ENCODE data around the gene TMEM163.
"Not testable (repeated sequence)": the region's sequence is repeated elsewhere in the genome, so short reads cannot be mapped to it uniquely, and the experiment has no call there.

The TMEM163 gene

DNA sequence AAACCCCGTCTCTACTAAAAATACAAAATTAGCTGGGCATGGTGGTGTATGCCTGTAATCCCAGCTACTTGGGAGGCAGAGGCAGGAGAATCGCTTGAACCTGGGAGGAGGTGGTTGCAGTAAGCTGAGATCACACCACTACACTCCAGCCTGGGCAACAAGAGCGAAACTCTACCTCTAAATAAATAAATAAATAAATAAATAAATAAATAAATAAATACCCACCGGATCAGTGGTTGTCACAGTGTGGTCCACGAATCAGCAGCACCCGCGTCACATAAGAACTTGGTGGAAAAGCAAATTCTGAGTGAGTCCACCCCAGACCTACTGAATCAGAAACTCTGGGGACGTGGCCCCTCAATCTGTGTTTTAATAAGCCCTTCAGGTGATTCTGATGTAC, 211.6 kb downstream of the TMEM163 start:
- DNase-seq (ENCODE audit: low spot score in 2 of 2); in situ Hi-C loops (cut with MboI; ENCODE audit: low sequenced_read_pairs); H3K9me3 ChIP-seq; H3K4me3 ChIP-seq; H3K36me3 ChIP-seq (replicated peaks); H3K27me3 ChIP-seq (ENCODE audit: low read depth); H3K4me1 ChIP-seq: not testable (repeated sequence)

DNA sequence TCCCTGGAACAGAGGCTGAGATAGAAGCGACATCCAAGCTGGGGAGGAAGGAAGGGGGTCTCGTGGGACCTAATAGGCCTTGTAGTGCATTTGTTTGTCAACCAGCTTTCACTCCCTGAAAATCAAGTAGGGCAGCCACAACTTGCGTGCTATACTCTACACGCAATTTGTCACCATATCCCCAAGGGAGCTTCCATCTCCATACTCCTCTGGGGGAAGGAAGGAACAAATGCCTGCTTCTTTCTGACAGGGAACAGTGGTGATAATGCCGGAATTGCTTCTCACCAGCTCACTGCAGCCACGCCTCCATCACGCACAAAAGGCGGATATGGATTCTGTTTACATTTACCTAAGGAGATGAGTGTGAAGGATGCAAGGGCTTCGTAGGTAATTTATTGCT, 213.4 kb downstream of the TMEM163 start:
- Histone ChIP-seq H3K9me3 (no peaks in the 10 kb centered on the region), H3K36me3 (replicated peaks) (no peaks in the 10 kb centered on the region), H3K4me1 (no peaks in the 10 kb centered on the region), H3K4me3 (no peak overlapping the region), H3K27me3 (ENCODE audit: low read depth) (no peaks in the 10 kb centered on the region)
- in situ Hi-C loops (cut with MboI; ENCODE audit: low sequenced_read_pairs), result no loop called here
- DNase-seq (ENCODE audit: low spot score in 2 of 2), result no peak

DNA sequence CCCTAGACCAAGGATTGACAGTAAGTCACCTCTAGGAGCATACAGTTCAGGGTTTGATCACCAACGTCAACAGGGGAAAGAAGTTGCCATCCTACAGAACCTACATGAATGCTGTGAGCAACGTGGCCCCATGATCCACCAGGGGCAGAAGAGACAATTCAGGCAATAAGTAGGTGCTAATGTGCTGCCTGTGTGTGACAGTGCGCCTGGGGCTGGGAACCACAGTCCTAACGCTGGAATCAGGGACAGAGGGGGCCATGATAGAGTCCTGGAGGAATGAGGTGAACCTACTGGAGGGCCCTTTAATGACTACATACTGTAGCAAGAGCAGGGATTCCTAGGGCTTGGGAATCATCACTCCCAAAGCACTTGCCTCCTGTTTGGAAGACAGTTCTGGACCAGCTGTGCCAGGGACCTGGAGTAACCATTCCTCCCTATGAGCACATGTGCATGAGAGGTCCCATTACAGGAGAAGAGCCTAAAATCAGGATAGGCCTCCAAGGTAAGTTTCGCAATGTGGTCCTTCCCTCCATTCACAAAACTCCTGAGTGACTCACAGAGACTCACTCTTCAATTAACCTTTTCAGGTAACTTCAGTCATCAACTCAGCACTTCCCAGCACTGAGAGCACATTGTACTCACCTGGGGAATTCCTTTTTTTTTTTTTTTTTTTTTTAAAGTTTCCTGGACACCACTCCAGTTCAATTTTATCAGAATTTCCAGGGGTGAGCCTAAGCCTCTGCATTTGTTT, 214.0 kb downstream of the TMEM163 start:
- Histone ChIP-seq H3K4me1 (no peaks in the 10 kb centered on the region), H3K9me3 (no peaks in the 10 kb centered on the region), H3K36me3 (replicated peaks) (no peaks in the 10 kb centered on the region), H3K4me3 (no peak overlapping the region), H3K27me3 (ENCODE audit: low read depth) (no peaks in the 10 kb centered on the region)
- in situ Hi-C loops (cut with MboI; ENCODE audit: low sequenced_read_pairs), result no loop called here
- no peak for DNase-seq (ENCODE audit: low spot score in 2 of 2)

- no peak overlapping the region for H3K4me3 ChIP-seq
- DNase-seq (ENCODE audit: low spot score in 2 of 2), result no peak
- no peaks in the 10 kb centered on the region for H3K27me3 ChIP-seq (ENCODE audit: low read depth)
- no peaks in the 10 kb centered on the region for H3K36me3 ChIP-seq (replicated peaks)
- H3K4me1 ChIP-seq, result no peaks in the 10 kb centered on the region
- in situ Hi-C loops (cut with MboI; ENCODE audit: low sequenced_read_pairs), result no loop called here
- H3K9me3 ChIP-seq, result no peaks in the 10 kb centered on the region
These were observed 216.7 kb downstream of the TMEM163 start for GRCh38 chr2:134502104-134502503.

DNA sequence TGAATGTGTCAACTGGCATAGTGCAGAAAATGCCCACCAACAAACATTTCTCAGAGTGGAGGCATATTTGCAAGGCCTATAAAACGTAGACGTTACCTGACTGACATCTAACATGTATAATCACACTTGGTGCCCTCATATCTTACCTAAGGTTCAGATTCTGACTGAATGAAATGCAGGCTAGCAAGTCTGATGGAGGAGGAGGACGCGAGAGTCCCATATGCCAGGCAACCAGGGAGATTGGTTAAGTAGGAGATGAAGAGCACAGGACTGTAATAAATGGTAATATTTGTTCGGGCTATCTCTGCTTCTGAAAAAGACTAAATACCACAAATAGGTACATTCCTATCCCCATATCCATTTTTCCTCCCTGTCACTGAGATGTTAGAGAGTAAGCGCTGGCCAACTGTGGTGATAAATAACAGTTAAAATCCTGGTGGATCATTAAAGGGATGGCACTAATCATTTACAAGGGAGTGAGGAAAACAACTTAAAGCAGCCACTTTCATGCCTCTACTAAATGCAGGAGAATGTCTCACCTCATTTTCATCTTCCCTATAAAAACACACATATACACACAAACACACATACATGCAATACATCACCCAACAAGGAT, 217.2 kb downstream of the TMEM163 start:
- DNase-seq (ENCODE audit: low spot score in 2 of 2), result no peak
- H3K9me3 ChIP-seq, result no peaks in the 10 kb centered on the region
- H3K27me3 ChIP-seq (ENCODE audit: low read depth), result no peaks in the 10 kb centered on the region
- in situ Hi-C loops (cut with MboI; ENCODE audit: low sequenced_read_pairs), result no loop called here
- no peaks in the 10 kb centered on the region for H3K36me3 ChIP-seq (replicated peaks)
- no peaks in the 10 kb centered on the region for H3K4me1 ChIP-seq
- no peak overlapping the region for H3K4me3 ChIP-seq

- H3K27me3 ChIP-seq (ENCODE audit: low read depth), result no peaks in the 10 kb centered on the region
- in situ Hi-C loops (cut with MboI; ENCODE audit: low sequenced_read_pairs), result no loop called here
- DNase-seq (ENCODE audit: low spot score in 2 of 2), result no peak
- H3K4me3 ChIP-seq, result no peak overlapping the region
- no peaks in the 10 kb centered on the region for H3K9me3 ChIP-seq
- no peaks in the 10 kb centered on the region for H3K36me3 ChIP-seq (replicated peaks)
- no peaks in the 10 kb centered on the region for H3K4me1 ChIP-seq
These were observed 218.4 kb downstream of the TMEM163 start for GRCh38 chr2:134500211-134500935.

DNA sequence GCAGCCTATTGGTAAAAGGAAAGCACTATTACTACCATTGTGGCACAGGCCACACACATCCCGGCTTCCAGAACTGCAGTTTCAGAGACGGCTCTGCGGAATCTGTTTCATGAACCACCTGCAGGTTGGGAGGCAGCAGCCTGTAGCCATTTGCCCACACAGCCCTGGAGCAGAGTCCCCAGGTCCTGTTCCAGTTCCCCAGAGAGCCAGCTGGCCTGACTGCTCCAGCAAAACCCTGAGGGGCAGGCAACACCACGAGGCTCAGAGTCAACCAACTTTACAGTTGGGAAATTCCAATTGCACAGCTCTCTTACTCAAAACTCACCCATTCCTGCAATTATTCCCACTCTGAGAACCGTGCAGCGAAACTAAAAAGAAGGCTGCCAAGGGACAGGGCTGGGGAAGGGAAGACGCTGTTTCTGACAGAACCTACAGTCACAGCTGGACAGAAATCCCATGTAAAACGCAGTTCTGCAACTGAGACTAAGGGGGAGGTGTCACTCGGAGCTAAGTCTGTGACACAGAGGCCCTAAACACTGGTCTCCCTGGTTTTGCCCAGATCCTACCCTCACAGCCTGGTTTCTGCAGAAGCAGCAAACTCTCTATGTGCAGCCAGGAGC, 219.4 kb downstream of the TMEM163 start:
- Histone ChIP-seq H3K9me3 (no peaks in the 10 kb centered on the region), H3K4me3 (no peak overlapping the region), H3K4me1 (no peaks in the 10 kb centered on the region), H3K27me3 (ENCODE audit: low read depth) (no peaks in the 10 kb centered on the region), H3K36me3 (replicated peaks) (no peaks in the 10 kb centered on the region)
- DNase-seq (ENCODE audit: low spot score in 2 of 2), result no peak
- in situ Hi-C loops (cut with MboI; ENCODE audit: low sequenced_read_pairs), result no loop called here

DNA sequence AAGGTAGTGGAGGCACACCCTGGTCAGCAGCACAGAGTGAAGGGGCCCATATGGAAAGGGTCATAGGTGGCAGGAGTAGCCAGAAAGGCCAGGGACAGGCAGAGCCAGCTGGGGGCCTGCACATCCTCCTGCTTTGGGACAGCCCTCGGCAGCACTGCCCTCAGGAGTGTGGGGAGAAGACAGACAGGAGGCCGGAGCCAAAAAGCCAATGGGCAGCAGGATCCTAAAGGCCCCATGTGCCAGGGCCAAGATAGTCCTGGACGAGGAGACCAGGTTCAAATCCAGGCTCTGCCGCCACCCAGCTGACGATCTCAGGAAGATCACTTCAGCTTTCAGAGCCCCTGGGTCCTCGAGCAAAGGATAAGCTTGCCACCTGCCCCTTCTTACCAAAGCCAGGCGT, 220.1 kb downstream of the TMEM163 start:
- in situ Hi-C loops (cut with MboI; ENCODE audit: low sequenced_read_pairs), result no loop called here
- H3K4me1 ChIP-seq, result no peaks in the 10 kb centered on the region
- no peaks in the 10 kb centered on the region for H3K36me3 ChIP-seq (replicated peaks)
- no peaks in the 10 kb centered on the region for H3K27me3 ChIP-seq (ENCODE audit: low read depth)
- H3K4me3 ChIP-seq, result no peak overlapping the region
- H3K9me3 ChIP-seq, result no peaks in the 10 kb centered on the region
- DNase-seq (ENCODE audit: low spot score in 2 of 2), result no peak

DNA sequence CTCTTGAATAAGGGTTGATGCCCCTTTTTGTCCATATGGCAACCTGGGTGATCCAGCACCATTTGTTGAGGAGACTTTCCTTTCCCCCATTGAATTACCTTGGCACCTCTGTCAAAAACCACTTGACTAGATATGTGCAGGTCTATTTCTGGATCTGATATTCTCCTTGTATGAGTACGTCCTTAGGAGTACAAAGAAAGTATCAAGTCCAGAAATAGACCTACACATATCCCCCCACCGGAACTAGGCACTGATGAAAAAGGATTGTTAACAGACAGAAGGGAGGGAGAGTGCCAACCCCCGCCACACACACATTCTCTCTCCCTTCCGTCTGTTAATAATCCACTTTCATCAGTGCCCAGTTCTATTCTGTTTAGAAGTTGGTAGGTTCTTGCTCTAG, 225.0 kb downstream of the TMEM163 start:
- Histone ChIP-seq H3K4me3 (no peak overlapping the region), H3K9me3 (no peaks in the 10 kb centered on the region), H3K27me3 (ENCODE audit: low read depth) (no peaks in the 10 kb centered on the region), H3K4me1 (no peaks in the 10 kb centered on the region), H3K36me3 (replicated peaks) (no peaks in the 10 kb centered on the region)
- in situ Hi-C loops (cut with MboI; ENCODE audit: low sequenced_read_pairs), result no loop called here
- DNase-seq (ENCODE audit: low spot score in 2 of 2), result no peak

DNA sequence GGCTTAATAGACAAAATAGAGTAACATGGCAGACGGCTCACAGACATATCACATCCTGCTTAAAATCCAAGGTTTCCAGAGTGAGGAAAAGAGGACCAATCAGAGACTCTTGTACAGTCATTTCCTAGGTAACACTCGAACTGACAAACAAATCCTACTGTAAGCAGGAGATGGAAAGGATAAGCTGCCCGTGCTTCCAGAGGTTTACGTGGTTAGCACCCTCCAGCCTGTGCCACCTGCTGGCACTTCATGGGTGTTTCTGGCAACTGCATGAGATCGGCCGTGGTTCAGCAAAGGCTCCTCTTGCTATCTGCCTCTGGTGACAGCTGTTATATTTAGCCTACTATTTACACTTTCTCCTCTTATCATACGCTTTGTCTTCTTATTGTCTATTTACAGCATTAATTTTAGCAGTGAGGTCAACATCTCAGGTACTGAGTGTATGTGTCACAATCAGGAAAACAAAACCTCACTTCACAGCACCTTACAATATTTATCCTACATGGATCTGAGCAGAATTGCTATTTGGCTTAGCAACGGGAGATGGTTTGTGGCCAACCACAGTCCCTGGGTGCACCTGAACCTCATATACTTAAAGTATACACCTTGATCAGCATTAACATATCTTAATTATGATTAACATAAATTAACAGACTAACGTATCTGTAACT, 226.9 kb downstream of the TMEM163 start:
- H3K36me3 ChIP-seq (replicated peaks), result no peaks in the 10 kb centered on the region
- in situ Hi-C loops (cut with MboI; ENCODE audit: low sequenced_read_pairs), result no loop called here
- no peak overlapping the region for H3K4me3 ChIP-seq
- DNase-seq (ENCODE audit: low spot score in 2 of 2), result no peak
- H3K27me3 ChIP-seq (ENCODE audit: low read depth), result no peaks in the 10 kb centered on the region
- no peaks in the 10 kb centered on the region for H3K9me3 ChIP-seq
- no peaks in the 10 kb centered on the region for H3K4me1 ChIP-seq

DNA sequence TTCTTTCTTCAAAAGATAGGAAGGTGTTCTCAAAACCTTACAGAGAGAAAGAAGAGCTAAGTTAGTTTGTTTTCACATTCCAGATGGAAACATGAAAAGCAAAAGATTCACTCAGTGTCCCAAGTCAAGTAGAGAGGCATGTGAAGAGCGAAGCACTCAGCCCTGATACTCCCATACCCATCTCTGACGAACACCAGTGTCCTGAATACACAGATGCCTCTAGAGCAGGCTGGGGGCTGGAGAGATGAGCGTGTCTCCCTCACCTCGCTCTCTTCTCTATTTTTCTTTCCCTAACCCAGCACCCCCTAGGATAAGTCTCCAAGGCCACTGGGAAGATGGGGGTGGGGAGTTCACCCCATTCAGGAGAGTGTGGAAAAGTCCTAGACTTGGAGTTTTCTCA, 227.8 kb downstream of the TMEM163 start:
- Histone ChIP-seq H3K9me3 (no peaks in the 10 kb centered on the region), H3K36me3 (replicated peaks) (no peaks in the 10 kb centered on the region), H3K4me1 (no peaks in the 10 kb centered on the region), H3K27me3 (ENCODE audit: low read depth) (no peaks in the 10 kb centered on the region), H3K4me3 (no peak overlapping the region)
- in situ Hi-C loops (cut with MboI; ENCODE audit: low sequenced_read_pairs), result no loop called here
- no peak for DNase-seq (ENCODE audit: low spot score in 2 of 2)

DNA sequence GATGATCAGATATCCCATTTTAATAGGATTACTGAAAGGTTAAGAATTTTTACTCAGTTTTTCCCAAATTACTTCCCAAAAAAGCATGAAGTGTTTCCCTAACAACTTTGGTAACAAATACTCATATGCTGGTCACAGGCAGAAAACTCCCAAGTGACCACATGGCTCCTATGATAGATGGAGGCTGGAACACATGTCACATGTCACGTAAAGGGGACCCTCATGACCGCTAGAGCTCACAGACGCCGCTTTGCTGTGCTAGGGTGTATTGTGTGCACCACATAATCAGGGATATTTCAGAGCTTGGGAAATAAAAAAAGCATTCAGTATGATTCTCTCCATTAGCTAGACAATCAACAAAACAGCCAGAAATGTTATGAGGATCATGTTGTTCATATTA, 228.2 kb downstream of the TMEM163 start:
- in situ Hi-C loops (cut with MboI; ENCODE audit: low sequenced_read_pairs), result no loop called here

GRCh38 chr2:134489732-134490384, 228.9 kb downstream of the TMEM163 start:
- Histone ChIP-seq H3K4me3 (no peak overlapping the region), H3K27me3 (ENCODE audit: low read depth) (no peaks in the 10 kb centered on the region), H3K4me1 (no peaks in the 10 kb centered on the region), H3K9me3 (no peaks in the 10 kb centered on the region), H3K36me3 (replicated peaks) (no peaks in the 10 kb centered on the region)
- in situ Hi-C loops (cut with MboI; ENCODE audit: low sequenced_read_pairs), result no loop called here
- DNase-seq (ENCODE audit: low spot score in 2 of 2), result no peak

More for the DNA sequence above, 228.2 kb downstream of the TMEM163 start:
- Histone ChIP-seq H3K27me3 (ENCODE audit: low read depth) (no peaks in the 10 kb centered on the region), H3K9me3 (no peaks in the 10 kb centered on the region), H3K4me3 (no peak overlapping the region), H3K4me1 (no peaks in the 10 kb centered on the region), H3K36me3 (replicated peaks) (no peaks in the 10 kb centered on the region)
- DNase-seq (ENCODE audit: low spot score in 2 of 2), result no peak
